Esophagus squamous epithelium (tissue), 4 donors: Measurements from ENCODE around the gene CCKAR.
"Not testable (repeated sequence)": the region's sequence is repeated elsewhere in the genome, so short reads cannot be mapped to it uniquely, and the experiment has no call there.

Experiments
- POLR2A ChIP-seq, 4 donors: fragments of 450-650 bp; IDR thresholded peaks; one replicate each; pipeline ENCODE4 v1.6.1; 2017; ENCODE audit warnings: antibody characterized with exemption in 4 of 4, mild to moderate bottlenecking in 4 of 4, moderate library complexity in 3 of 4
- TF ChIP-seq, protein P1 (sequence below), 6 experiments: fragments of 450-650 bp in 4 of 6; fragments of 200-600 bp in 2 of 6; sonication (generic) in 2 of 6; IDR thresholded peaks; one replicate each; pipeline ENCODE4 v1.5.1; 2016 to 2019; ENCODE audit warnings: antibody characterized with exemption in 6 of 6, mild to moderate bottlenecking in 4 of 6, moderate library complexity in 4 of 6

- TF ChIP-seq, protein P1, sequence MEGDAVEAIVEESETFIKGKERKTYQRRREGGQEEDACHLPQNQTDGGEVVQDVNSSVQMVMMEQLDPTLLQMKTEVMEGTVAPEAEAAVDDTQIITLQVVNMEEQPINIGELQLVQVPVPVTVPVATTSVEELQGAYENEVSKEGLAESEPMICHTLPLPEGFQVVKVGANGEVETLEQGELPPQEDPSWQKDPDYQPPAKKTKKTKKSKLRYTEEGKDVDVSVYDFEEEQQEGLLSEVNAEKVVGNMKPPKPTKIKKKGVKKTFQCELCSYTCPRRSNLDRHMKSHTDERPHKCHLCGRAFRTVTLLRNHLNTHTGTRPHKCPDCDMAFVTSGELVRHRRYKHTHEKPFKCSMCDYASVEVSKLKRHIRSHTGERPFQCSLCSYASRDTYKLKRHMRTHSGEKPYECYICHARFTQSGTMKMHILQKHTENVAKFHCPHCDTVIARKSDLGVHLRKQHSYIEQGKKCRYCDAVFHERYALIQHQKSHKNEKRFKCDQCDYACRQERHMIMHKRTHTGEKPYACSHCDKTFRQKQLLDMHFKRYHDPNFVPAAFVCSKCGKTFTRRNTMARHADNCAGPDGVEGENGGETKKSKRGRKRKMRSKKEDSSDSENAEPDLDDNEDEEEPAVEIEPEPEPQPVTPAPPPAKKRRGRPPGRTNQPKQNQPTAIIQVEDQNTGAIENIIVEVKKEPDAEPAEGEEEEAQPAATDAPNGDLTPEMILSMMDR (IDR thresholded peaks at IDR 0.05), result not testable (repeated sequence)
- TF ChIP-seq POLR2A (IDR thresholded peaks at IDR 0.05), result not testable (repeated sequence)
These were observed 10.3 kb upstream of the CCKAR start for GRCh38 chr4:26500565-26500999.
